Nephron (organoid): ENCODE measurements around the gene LSR.

Experiments
- H3K27ac Mint-ChIP-seq, 3 experiments: 2 replicates each; pipeline ENCODE4 v1.8.0; 2020; ENCODE audit warnings: mixed read lengths in 3 of 3, mild to moderate bottlenecking in 2 of 3, moderate library complexity in 1 of 3
- H3K27me3 Mint-ChIP-seq: 2 replicates; pipeline ENCODE4 v1.8.0; 2021; ENCODE audit warnings: low read depth, mild to moderate bottlenecking, moderate library complexity, mixed read lengths
- H3K36me3 Mint-ChIP-seq: 2 replicates; pipeline ENCODE4 v1.8.0; 2020; ENCODE audit warnings: low read depth, mixed read lengths
- H3K4me1 Mint-ChIP-seq: 2 replicates; pipeline ENCODE4 v1.8.0; 2020; ENCODE audit warnings: mixed read lengths
- H3K4me3 Mint-ChIP-seq, 3 experiments: 2 replicates each; pipeline ENCODE4 v1.8.0; 2020; ENCODE audit warnings: mild to moderate bottlenecking in 3 of 3, mixed read lengths in 3 of 3, moderate library complexity in 2 of 3
- H3K9me3 Mint-ChIP-seq: 2 replicates; pipeline ENCODE4 v1.8.0; 2020; ENCODE audit warnings: mixed read lengths
- CTCF ChIP-seq, 3 experiments: fragments of 200-600 bp; sonication (generic); IDR thresholded peaks; one replicate each; pipeline ENCODE4 v1.5.0; 2021; ENCODE audit warnings: antibody characterized with exemption in 3 of 3; ENCODE audit not compliant: unreplicated experiment in 3 of 3

LSR gene

GRCh38 chr19:35305181-35305580 lies 56.4 kb downstream of the LSR start:
- no peaks in the 10 kb centered on the region for H3K9me3 Mint-ChIP-seq

GRCh38 chr19:35306473-35307246 lies 57.9 kb downstream of the LSR start:
- H3K4me1 Mint-ChIP-seq, result peaks cover 47% of the 10 kb centered on the region
- TF ChIP-seq CTCF (IDR thresholded peaks at IDR 0.05; ENCODE audit: unreplicated experiment in 3 of 3), result peak in 1 of 3 experiments; percentile 42
- peak overlapping the region; percentile 98 for H3K27ac Mint-ChIP-seq
- no peaks in the 10 kb centered on the region for H3K27me3 Mint-ChIP-seq
- peak overlapping the region in 1 of 3 experiments; percentile 22 for H3K4me3 Mint-ChIP-seq
- no peaks in the 10 kb centered on the region for H3K36me3 Mint-ChIP-seq
- no peaks in the 10 kb centered on the region for H3K9me3 Mint-ChIP-seq

More at GRCh38 chr19:35305181-35305580, 56.4 kb downstream of the LSR start:
- Mint-ChIP-seq H3K27ac (peak overlapping the region in 2 of 3 experiments; percentile 62 to 76), H3K27me3 (no peaks in the 10 kb centered on the region), H3K36me3 (no peaks in the 10 kb centered on the region), H3K4me1 (peaks cover 33% of the 10 kb centered on the region), H3K4me3 (no peak overlapping the region)
- TF ChIP-seq CTCF (IDR thresholded peaks at IDR 0.05; ENCODE audit: unreplicated experiment in 3 of 3), result no peak

- TF ChIP-seq CTCF (IDR thresholded peaks at IDR 0.05; ENCODE audit: unreplicated experiment in 3 of 3), result no peak
- H3K4me1 Mint-ChIP-seq, result peaks cover 50% of the 10 kb centered on the region
- H3K36me3 Mint-ChIP-seq, result no peaks in the 10 kb centered on the region
- H3K27ac Mint-ChIP-seq, result peak overlapping the region; percentile 98
- H3K27me3 Mint-ChIP-seq, result no peaks in the 10 kb centered on the region
- no peaks in the 10 kb centered on the region for H3K9me3 Mint-ChIP-seq
- H3K4me3 Mint-ChIP-seq, result peak overlapping the region; percentile 58 to 68 (median 60)
Measured at GRCh38 chr19:35307931-35308330, 59.1 kb downstream of the LSR start.

GRCh38 chr19:35308910-35309309 lies 60.1 kb downstream of the LSR start:
- H3K4me1 Mint-ChIP-seq, result peaks cover 50% of the 10 kb centered on the region
- peak overlapping the region; percentile 35 to 82 (median 75) for H3K4me3 Mint-ChIP-seq
- H3K27ac Mint-ChIP-seq, result peak overlapping the region; percentile 98
- no peaks in the 10 kb centered on the region for H3K36me3 Mint-ChIP-seq
- TF ChIP-seq CTCF (IDR thresholded peaks at IDR 0.05; ENCODE audit: unreplicated experiment in 3 of 3), result no peak
- no peaks in the 10 kb centered on the region for H3K9me3 Mint-ChIP-seq
- H3K27me3 Mint-ChIP-seq, result no peaks in the 10 kb centered on the region

- no peak for TF ChIP-seq CTCF (IDR thresholded peaks at IDR 0.05; ENCODE audit: unreplicated experiment in 3 of 3)
- Mint-ChIP-seq H3K4me1 (peaks cover 50% of the 10 kb centered on the region), H3K36me3 (no peaks in the 10 kb centered on the region), H3K4me3 (peak overlapping the region; percentile 71 to 82 (median 75)), H3K9me3 (no peaks in the 10 kb centered on the region), H3K27ac (peak overlapping the region; percentile 98), H3K27me3 (no peaks in the 10 kb centered on the region)
Measured at GRCh38 chr19:35309481-35310279, 60.9 kb downstream of the LSR start.
